BJ (cell line): ENCODE measurements around the gene CDA. TPM values are rescaled to one million over a fixed set of nuclear protein-coding genes. Genes with fewer than 3 reads are reported as not detected.

Source experiments
- CTCF ChIA-PET: fragments of 350-600 bp; formaldehyde crosslinking; extraction: SDS; loops from one replicate; lab custom pipeline; 2021; ENCODE audit warnings: antibody characterized with exemption, inconsistent platforms; lab: Yijun Ruan, JAX
- POLR2A ChIA-PET: fragments of 300-600 bp; sonication (Branson Sonifier 250); formaldehyde crosslinking; extraction: SDS; loops from one replicate; lab custom pipeline; 2021; ENCODE audit warnings: antibody characterized with exemption; lab: Charles Lee
- DNase-seq: peaks from one replicate; pipeline ENCODE4 v3.0.0-alpha.2; 2011; ENCODE audit warnings: low read depth
- H3K27me3 ChIP-seq: 2 replicates; pipeline ENCODE4 v1.6.0; 2011; ENCODE audit warnings: low read length; ENCODE audit not compliant: control insufficient read depth, insufficient read depth
- H3K36me3 ChIP-seq: 2 replicates; pipeline ENCODE4 v1.5.1; 2011; ENCODE audit warnings: low read length; ENCODE audit not compliant: control insufficient read depth, insufficient read depth
- H3K4me3 ChIP-seq: 2 replicates; pipeline ENCODE4 v1.5.1; 2011; ENCODE audit warnings: low read depth, mild to moderate bottlenecking, control low read depth, low read length
- CTCF ChIP-seq: IDR thresholded peaks from 2 replicates; pipeline ENCODE4 v1.5.1; 2011; ENCODE audit warnings: low read depth, mild to moderate bottlenecking, control low read depth, inconsistent platforms, low read length, moderate library complexity; ENCODE audit not compliant: insufficient read depth
- polyA plus RNA-seq: library from polyadenylated mRNA; depleted of rRNA; stranded (reverse); fragments of >200 nt; gene quantifications from 2 replicates; pipeline ENCODE4 v1.2.3, GENCODE V29; 2011

CDA gene
- polyA plus RNA-seq, 1 experiment = 7.5 TPM

GRCh38 chr1:20645414-20645813 lies 56.5 kb downstream of the CDA start:
- CTCF ChIA-PET = interaction anchor here (1.1 to 3.1 kb wide), 3 partner anchors 12 to 70 kb away, joined by 4 to 15 read pairs (median 12); partner anchors contain the start of gene PINK1
- TF ChIP-seq CTCF = no peak
- H3K27me3 ChIP-seq = no peaks in the 10 kb centered on the region
- DNase-seq = no peak
- POLR2A ChIA-PET = no interaction called here
- peaks cover 48% of the 10 kb centered on the region for H3K36me3 ChIP-seq
- H3K4me3 ChIP-seq = no peak overlapping the region

- peaks cover 34% of the 10 kb centered on the region for H3K36me3 ChIP-seq
- no peak for TF ChIP-seq CTCF
- POLR2A ChIA-PET = no interaction called here
These were observed 59.5 kb downstream of the CDA start for GRCh38 chr1:20648438-20648837.

GRCh38 chr1:20648946-20649345 lies 60.0 kb downstream of the CDA start:
- ChIA-PET CTCF (no interaction called here), POLR2A (no interaction called here)
- H3K4me3 ChIP-seq = no peak overlapping the region
- peaks cover 34% of the 10 kb centered on the region for H3K36me3 ChIP-seq
- no peaks in the 10 kb centered on the region for H3K27me3 ChIP-seq
- DNase-seq = no peak
- no peak for TF ChIP-seq CTCF

More at GRCh38 chr1:20648438-20648837, 59.5 kb downstream of the CDA start:
- no peak overlapping the region for H3K4me3 ChIP-seq
- no peak for DNase-seq
- CTCF ChIA-PET = no interaction called here
- no peaks in the 10 kb centered on the region for H3K27me3 ChIP-seq

GRCh38 chr1:20652300-20652699 lies 63.4 kb downstream of the CDA start:
- Histone ChIP-seq H3K27me3 (no peaks in the 10 kb centered on the region), H3K4me3 (no peak overlapping the region), H3K36me3 (peaks cover 33% of the 10 kb centered on the region)
- ChIA-PET POLR2A (no interaction called here), CTCF (interaction anchor here (1.3 to 4.1 kb wide), 2 partner anchors 12 to 19 kb away, joined by 6 to 21 read pairs; partner anchors contain the start of gene PINK1)
- TF ChIP-seq CTCF = no peak
- no peak for DNase-seq

- POLR2A ChIA-PET = no interaction called here
- no peak for TF ChIP-seq CTCF
- peaks cover 26% of the 10 kb centered on the region for H3K36me3 ChIP-seq
These were observed 65.3 kb downstream of the CDA start for GRCh38 chr1:20654104-20654690.

More at GRCh38 chr1:20654104-20654690, 65.3 kb downstream of the CDA start:
- no peaks in the 10 kb centered on the region for H3K27me3 ChIP-seq
- DNase-seq = no peak
- CTCF ChIA-PET = interaction anchor here (4.1 kb wide), 1 partner anchor 14 kb away, joined by 21 read pairs; no protein-coding TSS in a partner anchor
- H3K4me3 ChIP-seq = no peak overlapping the region
